Activated CD4-positive, CD25-positive, alpha-beta regulatory T cell (primary cell): Measurements from ENCODE around the gene DPP6.
"Not testable (repeated sequence)": the region's sequence is repeated elsewhere in the genome, so short reads cannot be mapped to it uniquely, and the experiment has no call there.

Source experiments
- DNase-seq, 4 experiments: peaks; one replicate each; lab custom pipeline; 2025; lab: John Stamatoyannopoulos, UW

DPP6 gene

DNA sequence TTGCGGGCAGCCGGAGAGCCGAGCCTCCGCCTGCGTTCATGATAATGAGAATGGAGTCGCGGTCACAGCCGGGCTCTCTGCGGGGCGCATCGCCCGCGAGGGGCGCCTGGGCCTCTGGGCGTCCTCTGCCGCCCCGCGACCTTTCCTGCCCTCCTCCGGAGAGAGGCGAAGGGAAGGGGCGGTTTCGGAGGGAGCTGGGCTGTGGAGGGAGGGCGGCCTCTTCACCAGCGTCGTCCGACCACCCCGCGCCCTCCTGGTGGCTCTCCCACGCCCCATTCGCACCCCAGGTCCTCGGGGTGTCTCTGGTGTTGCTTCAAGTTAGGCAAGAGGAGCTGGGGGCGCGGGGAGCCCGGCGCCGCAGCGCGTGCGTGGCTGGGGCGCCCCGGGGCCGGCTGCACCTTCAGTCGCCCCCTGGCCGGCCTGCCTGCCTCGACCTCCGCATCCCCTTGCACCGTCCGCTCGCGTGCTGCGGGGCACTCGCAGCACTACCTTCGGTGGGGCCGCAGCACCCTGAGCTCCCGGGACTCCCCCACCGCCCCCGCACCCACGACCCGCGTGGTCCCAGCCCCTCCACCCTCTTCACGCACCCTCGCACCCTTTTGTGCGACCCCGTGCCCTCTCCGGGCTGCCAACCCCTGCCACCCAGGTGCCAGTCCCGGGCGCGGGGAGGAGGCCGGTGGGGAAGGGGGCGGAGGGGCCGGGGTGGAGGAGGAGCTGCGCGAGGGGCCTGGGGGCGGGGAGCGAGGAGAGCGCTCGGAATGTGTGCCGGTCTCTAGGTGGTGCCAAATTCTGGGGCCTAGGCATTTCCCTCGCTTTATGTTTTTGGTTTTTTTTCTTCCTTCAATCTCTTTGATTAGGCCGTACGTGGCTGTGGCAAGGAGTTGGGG is at the start of gene DPP6:
TSS of gene DPP6 (plus strand) at position 756 of the 887 bp plus-strand sequence.
- not testable (repeated sequence) for DNase-seq

DNA sequence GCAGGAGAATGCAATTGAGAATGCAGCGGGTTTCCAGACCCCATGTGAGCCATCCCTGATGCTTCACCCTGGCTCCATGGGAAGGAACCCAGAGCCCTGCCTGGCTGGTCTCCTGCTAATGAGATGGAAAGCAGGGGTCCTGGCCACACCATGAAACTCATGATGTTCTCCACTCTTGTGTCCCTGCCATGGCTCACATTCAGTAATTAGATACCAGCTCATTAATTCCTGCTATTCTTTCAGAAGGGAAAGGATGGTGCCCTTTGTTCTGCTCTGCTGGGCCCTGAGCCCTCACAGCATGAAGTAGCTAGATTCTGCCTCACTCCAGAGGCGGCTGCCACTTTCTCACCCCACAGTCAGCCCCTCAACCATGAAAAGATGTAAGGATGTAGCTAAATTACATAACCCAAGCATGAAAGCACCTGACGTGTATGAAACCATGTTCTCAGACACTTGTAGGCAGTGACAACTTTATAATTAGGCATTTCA is 42.7 kb upstream of the DPP6 start:
- not testable (repeated sequence) for DNase-seq

DNA sequence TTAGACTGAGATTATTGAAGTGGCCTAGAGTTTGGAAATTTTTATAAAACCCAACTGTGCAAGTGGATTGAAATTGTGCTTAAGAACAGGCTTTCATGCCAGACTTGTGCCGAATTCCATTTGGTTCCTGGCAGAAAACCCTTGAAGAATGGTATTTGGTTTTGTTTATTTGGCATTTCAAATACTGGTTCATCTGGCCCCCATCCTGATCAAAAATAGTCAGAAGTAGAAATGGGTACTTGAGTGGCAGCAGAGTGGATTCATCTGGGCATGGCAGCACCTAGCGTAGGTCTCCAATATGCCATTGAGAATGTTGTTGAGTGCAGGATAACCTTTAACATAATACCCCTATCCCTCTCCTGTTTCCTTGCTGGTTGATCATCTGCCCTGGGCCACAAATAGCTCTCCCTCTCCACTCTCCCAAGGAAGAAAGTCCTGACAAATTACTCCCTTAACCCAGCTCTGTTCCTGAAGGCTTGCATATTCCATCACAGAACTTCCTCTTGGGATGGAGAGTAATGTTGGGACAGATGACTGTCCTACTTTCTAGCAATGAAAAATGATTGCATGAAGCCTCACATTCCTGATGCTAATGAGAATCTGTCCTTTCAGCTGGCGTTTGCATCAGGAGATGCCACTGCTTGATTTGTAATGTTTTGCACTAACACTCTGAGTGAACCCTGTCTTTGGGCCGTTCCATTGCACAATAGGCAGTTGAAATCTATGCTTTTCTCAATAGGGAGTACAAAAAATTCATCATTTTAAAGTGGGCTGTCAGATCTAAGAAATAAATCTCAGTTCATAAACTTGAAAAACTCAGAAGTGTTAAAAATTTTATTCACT is 41.3 kb upstream of the DPP6 start:
- DNase-seq: not testable (repeated sequence)

DNA sequence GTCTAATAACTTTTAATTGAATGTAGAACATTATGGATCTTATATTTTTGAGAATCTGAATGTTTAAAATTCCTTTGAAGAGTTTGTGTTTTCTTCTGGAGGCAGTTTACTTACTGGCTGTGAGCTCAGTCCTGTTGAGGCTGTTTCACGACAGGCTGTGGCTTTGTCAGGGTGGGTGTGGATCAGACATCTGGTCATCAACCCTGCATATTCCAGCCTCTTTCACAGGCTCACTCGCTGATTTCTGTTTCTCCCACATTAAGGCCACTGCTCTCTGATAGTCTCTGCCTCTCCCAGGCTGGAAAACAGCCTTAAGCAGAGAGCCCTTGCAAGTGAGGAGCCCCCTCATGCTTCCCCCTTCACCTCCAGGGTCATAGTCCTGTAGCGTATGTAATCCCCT is 39.4 kb upstream of the DPP6 start:
- DNase-seq: not testable (repeated sequence)

DNA sequence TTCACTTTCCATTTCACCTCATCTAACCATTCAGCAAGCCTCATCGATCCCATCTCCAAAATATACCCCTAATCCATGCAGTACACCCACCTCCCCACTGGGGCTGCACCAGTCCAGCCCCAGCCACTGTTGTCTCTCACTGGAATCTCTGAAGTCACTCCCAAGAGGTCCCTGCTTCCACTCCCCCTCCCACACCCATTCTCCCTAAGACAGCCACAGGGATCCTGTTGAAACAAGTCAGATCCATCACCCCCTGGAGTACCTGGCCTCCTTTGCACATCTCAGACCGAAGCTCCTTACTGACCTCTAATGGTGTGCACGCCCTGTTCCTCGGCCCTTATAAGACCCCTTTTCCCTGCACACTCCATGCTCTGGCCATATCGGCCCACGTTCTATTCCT is 36.6 kb upstream of the DPP6 start:
- DNase-seq: not testable (repeated sequence)

DNA sequence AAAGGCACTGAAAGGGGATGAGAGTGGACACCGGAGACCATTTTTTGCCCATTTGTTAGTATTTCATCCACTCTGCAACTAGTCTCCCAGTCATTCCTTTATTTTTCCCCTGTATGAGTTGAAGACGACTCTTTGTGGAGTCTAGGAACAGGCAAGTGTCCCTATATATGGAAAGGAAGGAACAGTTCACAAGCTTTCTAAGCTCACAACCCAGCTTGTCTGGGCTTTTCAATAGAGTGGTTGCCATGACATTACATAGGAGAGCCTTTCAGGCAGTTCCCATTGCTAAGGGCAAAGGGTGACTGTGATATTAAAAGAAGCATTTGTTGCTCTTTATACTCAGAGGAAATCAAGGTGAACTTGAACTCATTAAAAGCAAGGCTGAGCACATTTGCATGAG is 33.8 kb upstream of the DPP6 start:
- DNase-seq: not testable (repeated sequence)

DNA sequence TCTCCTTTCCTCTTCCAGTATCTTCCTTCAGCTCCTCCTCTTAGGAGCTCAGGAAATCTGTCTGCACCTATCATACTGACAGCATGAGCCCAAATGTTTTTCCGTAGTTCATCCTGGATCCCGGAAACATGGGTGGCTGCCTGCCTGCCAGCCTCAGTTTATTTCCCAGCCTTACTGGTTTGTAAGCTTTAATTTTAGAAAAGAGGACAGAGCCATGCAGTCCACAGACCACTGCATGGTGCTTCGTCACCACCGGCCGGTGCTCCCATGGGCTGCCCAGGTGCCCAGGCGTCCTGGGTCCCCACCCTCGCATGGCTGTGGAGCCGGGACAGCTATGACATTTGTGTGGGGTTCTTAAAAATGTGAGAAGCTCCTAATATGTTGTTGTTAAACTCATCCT is 24.4 kb upstream of the DPP6 start:
- DNase-seq: not testable (repeated sequence)

DNA sequence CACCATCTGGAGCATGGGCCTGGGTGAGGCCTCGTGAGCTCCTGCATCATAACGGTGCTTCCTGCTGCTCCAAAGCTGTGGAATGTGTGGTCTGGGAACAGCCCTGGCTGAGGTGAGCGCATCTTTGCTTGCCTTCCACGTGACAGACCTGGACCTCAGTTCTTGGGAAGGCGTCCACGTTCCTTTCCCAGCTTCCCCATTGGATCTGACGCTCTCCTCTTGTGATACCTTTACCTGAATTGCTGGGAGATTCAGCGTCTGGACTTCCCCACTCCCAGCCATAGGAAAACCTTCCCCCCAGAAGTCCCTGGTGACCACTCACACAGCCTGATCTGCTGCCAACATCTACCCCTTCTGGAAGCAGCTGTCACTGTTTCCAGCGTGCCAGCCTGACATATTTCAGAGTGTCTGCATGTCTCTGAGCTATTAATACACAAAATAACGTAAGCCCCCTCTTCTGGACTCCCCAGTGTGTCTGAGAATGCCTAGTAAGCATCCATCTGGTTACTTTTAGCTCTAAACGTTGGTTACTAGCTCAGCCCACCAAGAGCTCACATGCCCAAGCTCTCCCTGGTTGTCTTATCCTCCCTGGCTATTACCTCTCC is 21.6 kb upstream of the DPP6 start:
- not testable (repeated sequence) for DNase-seq

DNA sequence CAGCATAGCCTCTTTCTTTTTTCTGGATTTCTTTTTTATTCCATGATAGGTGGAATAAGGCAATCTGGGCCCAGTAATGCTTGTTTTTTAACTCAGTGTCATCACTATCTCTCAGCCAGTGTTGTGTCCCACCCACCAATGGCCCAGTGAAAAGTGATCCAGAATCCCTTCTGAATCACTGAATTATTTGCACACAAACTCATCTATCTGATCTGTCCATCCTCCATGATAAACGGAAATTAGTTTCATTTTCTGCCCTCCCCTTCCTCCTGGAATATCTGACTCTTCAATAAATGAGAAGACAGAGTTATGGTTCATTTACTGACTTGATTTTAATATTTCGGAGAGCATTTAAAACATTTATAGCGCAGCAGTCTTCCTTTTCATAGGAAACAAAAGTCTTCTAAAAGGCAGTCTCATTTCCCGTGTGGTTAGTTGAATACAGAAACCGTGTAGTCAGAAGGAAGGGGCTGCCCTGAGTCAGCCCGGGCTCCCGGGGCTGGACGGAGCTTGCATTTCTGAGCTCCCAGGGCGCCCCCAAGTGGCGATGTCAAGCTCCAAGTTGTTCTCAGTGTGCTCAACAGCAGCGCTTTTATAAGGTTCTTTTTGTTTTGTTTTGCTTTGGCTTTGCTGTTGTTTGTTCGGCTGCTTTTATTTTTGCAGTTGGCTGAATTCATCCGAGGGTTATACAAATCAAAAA is 12.6 kb upstream of the DPP6 start:
- DNase-seq: not testable (repeated sequence)

DNA sequence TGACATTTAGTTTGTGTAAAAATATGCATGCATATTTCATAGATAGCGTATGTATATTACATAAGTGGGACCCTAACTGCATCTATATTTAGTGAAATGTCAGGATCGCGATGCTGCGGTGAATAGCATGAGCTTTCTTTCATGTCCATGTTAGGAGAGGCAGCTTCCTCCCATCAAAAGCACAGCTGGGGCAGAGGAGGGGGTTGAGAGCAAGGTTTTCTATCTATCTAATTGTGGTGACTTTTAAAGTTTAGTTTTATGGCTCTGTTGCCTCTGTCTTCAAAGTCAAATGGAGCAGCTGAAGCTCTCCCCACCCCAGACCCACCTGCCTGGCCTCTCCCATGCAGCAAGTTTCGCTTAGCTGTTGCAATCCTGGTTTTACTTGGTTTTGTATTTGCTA is 1.8 kb upstream of the DPP6 start:
- DNase-seq: not testable (repeated sequence)

DNA sequence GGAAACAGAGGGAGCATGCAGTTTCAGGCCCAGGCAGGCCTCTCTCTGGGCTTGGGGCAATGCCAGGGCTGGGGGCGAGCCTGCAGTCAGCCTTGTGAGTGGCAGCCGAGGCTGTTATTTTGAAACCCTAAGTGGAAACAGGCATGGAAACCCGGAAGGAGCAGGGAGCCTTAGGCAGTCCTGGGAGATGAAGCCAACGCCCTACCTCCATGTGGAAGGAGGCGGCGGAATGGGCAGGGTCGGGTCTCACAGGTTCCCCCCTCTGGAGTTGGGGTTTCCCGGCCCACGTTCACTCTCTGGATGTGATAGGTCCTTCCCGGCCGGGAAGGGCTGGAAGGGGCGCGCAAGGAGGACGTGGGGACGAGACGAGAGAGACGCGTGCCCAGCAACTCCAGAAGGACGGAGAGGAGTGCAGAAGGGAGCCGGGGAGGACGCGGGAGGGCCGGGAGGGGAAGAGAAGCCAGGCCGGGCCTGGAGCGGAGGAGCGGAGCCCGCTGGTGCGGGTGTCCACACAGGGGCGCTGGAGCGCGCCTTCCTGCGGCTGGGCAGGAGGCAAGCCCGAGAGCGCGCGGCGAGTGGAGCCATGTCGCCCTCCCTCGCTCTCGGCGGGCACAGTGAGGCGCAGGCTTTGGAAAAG is 1.1 kb upstream of the DPP6 start:
- not testable (repeated sequence) for DNase-seq

DNA sequence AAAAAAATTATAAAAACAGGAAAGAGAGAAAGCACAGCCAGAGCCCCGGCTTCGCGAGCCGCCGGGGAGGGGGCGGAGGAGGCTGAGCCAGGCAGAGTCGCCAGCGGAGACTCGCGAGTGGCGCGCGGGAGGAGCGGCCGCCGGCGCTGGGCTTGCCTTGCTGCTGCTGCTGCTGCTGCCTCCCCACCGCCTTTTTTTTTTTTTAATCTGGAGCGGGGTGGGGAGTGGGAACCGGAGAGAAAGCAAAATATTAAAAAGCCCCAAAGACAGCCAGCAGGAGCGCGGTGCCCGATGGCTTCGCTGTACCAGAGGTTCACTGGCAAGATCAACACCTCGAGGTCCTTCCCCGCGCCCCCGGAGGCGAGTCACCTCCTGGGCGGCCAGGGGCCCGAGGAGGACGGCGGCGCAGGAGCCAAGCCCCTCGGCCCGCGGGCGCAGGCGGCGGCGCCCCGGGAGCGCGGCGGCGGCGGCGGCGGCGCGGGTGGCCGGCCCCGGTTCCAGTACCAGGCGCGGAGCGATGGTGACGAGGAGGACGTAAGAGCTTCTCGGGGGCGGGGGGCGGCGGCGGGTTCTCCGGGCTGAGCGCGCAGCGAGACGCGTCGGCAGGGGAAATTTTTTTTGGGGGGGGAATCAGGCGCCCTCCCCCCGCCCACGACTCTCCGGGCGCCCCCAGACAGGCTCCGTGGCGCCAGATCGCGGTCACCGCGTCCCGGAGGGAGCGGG is 493 bp downstream of the DPP6 start:
- not testable (repeated sequence) for DNase-seq

DNA sequence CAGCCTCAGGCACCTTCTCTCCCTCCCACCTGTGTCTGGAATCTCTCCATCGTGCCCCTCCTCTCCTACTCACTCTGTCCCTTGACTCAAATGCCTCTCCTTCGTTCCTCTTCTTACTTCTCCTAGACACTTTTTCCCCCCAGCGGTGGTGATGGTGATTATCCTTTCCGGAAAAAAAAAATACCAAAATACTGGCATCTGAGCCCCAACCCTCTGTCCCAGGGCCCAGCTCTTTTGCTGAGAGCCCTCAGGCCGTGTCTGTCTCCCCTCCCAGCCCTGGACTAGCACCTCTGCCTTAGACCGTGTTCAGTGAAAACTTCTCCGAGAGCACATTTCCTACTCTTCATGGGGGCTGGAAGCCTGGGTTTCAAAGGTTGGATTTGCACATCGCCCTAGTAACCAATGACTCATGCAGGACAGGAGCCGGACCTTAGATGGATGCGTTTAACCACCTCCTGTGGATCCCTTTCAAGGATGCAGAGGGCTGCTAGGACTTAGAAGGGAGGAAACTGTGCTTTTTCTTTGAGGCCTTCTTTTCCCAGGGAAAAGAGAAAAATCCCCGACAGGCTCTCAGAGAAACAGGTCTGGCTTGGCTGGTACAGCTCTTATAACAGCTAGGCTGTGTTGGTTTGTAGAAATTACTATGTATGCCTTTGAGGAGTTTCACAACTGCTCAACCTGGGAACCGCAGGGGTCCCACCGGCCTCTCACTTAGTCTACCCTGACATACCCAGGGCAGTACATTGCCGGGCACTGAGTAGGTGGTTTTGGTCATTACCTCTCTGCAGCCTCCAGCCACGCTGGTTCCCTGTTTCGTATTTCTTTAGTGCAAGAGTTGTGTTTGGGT is 1.5 kb downstream of the DPP6 start:
- DNase-seq: not testable (repeated sequence)

DNA sequence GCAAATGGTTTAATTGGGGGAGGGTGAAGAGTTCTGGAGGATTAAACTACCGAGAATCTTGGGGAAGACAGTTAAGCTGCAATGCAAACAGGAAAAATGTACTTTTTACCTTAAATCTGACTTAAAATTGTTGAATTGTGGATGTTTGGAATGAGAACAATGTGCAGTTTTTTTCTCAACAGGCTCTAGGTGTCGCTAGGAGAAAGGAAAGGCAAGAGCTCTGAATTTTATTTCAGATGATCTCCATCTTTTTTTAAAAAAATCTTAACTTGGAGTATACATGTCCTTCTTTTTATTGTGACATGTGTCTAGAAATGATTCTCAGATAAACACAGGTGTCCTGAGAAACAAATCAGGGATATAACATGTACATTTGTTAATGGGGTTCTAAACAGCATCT is 2.5 kb downstream of the DPP6 start:
- not testable (repeated sequence) for DNase-seq

DNA sequence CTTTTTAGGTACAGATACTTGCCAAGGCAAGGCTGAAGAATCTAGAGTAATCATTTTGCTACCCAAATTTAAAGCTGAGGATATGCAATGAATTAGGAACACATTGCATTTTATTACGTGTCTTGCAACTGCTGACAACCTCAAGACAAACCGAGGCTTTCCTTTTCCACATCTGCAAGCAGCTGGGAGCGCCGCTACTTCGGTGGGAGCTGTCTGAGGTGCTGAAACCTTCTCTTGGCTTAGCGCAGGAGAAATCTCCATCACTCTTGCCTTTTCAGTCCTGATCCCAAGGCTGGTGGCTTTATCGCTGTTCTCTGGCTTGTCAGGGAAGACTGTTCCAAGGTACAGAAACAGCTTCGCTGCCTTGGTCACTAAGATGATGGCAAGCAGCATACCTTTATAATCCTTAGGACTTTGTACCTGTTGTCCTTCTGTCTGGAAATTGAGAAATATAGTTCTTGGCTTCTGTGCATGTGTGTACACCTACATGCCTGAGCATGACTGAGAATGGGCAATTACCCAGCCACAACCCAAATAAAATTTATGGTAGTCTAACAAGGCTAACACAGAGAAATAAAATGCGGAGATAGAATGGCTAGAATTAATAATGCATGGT is 3.4 kb downstream of the DPP6 start:
- not testable (repeated sequence) for DNase-seq

DNA sequence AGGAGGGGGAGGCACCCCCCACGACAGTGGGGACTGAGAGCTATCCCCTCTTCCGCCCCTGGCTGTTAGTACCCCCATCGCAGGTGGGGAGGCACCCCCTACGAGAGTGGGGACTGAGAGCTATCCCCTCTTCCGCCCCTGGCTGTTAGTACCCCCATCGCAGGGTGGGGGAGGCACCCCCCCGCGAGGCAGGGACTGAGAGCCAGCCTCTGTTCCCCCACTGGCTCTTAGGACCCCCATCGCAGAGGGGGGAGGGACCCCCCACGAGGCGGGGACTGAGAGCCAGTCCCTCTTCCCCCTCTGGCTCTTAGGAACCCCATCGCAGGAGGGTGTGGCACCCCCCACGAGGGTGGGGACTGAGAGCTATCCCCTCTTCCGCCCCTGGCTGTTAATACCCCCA is 6.6 kb downstream of the DPP6 start:
- not testable (repeated sequence) for DNase-seq

DNA sequence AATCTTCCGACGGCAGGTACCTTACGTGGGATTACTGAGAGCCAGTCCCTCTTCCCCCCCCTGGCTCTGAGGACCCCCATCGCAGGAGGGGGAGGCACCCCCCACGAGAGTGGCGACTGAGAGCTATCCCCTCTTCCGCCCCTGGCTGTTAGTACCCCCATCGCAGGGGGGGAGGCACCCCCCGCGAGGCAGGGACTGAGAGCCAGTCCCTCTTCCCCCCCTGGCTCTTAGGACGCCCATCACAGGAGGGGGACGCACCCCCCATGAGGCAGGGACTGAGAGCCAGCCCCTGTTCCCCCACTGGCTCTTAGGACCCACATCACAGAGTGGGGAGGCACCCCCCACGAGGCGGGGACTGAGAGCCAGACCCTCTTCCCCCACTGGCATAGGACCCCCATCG is 8.4 kb downstream of the DPP6 start:
- not testable (repeated sequence) for DNase-seq

DNA sequence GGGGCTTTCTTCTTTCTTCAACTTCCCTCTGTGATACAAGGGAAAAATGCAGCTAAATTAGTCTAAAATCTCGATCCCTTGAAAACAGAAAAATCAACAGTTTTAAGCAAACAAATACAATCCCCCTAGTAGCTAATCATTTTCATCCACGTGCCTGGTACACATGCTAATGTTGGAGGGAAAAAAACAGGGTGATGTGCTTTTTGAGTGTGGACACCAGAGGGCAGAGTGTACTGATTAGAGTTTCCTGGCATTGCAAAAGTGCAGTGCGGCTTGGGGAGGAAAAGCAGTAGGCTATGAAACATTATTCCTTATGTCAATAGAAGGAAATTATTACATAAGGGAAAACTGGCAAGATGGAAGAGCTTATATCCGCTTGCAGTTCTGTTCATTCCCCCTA is 19.6 kb downstream of the DPP6 start:
- DNase-seq: not testable (repeated sequence)
